HL-60 (cell line): ENCODE results near the gene CRYBA2.

Experiments
- GABPA ChIP-seq: IDR thresholded peaks from 2 replicates; pipeline ENCODE4 v1.6.1; 2012; ENCODE audit warnings: low read depth
- POLR2AphosphoS5 ChIP-seq: IDR thresholded peaks from 2 replicates; pipeline ENCODE4 v1.6.1; 2012; ENCODE audit warnings: low read depth
- SPI1 ChIP-seq: IDR thresholded peaks from 2 replicates; pipeline ENCODE4 v1.6.1; 2012; ENCODE audit warnings: low read depth, mild to moderate bottlenecking, borderline replicate concordance
- TF ChIP-seq, protein P1 (sequence below): IDR thresholded peaks from 2 replicates; pipeline ENCODE4 v1.6.1; 2012; ENCODE audit warnings: low read depth; ENCODE audit not compliant: insufficient replicate concordance
- TF ChIP-seq, protein P2 (sequence below): IDR thresholded peaks from one replicate; pipeline ENCODE4 v1.5.1; 2011; ENCODE audit warnings: low read length, control low read depth, inconsistent platforms; ENCODE audit not compliant: insufficient read depth

DNA sequence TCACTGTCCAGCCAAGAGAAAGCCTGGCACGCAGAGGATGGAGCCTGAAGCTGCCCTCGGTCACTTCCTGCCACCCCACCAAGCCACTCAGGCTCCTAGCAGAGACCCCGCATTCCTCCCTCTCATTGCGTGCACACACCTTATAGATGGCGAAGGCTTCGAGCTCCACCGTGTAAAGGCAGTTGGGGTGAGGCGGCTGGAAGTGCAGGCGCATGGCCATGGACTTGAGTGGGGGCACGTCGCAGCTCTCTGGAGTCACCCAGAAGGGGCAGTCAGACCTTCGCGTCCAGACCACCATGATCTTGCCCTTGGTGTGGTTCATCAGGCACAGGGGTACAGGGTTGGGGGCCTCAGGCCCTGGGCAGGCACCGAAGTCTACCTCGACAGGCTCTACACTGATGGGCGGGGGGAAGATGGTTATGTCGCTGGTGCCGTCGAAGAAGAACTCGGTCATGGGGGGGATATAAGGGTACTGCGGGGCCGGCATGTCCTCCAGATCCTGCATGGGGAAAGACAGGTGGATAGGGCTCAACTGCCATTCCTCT is 34.4 kb upstream of the CRYBA2 start:
- TF ChIP-seq POLR2AphosphoS5 (no peak), GABPA (no peak), SPI1 (no peak)
- TF ChIP-seq, protein P1, sequence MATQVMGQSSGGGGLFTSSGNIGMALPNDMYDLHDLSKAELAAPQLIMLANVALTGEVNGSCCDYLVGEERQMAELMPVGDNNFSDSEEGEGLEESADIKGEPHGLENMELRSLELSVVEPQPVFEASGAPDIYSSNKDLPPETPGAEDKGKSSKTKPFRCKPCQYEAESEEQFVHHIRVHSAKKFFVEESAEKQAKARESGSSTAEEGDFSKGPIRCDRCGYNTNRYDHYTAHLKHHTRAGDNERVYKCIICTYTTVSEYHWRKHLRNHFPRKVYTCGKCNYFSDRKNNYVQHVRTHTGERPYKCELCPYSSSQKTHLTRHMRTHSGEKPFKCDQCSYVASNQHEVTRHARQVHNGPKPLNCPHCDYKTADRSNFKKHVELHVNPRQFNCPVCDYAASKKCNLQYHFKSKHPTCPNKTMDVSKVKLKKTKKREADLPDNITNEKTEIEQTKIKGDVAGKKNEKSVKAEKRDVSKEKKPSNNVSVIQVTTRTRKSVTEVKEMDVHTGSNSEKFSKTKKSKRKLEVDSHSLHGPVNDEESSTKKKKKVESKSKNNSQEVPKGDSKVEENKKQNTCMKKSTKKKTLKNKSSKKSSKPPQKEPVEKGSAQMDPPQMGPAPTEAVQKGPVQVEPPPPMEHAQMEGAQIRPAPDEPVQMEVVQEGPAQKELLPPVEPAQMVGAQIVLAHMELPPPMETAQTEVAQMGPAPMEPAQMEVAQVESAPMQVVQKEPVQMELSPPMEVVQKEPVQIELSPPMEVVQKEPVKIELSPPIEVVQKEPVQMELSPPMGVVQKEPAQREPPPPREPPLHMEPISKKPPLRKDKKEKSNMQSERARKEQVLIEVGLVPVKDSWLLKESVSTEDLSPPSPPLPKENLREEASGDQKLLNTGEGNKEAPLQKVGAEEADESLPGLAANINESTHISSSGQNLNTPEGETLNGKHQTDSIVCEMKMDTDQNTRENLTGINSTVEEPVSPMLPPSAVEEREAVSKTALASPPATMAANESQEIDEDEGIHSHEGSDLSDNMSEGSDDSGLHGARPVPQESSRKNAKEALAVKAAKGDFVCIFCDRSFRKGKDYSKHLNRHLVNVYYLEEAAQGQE: no peak
- TF ChIP-seq, protein P2, sequence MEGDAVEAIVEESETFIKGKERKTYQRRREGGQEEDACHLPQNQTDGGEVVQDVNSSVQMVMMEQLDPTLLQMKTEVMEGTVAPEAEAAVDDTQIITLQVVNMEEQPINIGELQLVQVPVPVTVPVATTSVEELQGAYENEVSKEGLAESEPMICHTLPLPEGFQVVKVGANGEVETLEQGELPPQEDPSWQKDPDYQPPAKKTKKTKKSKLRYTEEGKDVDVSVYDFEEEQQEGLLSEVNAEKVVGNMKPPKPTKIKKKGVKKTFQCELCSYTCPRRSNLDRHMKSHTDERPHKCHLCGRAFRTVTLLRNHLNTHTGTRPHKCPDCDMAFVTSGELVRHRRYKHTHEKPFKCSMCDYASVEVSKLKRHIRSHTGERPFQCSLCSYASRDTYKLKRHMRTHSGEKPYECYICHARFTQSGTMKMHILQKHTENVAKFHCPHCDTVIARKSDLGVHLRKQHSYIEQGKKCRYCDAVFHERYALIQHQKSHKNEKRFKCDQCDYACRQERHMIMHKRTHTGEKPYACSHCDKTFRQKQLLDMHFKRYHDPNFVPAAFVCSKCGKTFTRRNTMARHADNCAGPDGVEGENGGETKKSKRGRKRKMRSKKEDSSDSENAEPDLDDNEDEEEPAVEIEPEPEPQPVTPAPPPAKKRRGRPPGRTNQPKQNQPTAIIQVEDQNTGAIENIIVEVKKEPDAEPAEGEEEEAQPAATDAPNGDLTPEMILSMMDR: no peak
